HG02973 (cell line): ENCODE data around the gene ADCY5.

Experiments
- ATAC-seq: cut with Tn5 transposase; IDR thresholded peaks from one replicate; pipeline ENCODE4 v1.9.1; 2021; ENCODE audit warnings: moderate library complexity; ENCODE audit not compliant: unreplicated experiment

The ADCY5 gene

GRCh38 chr3:123329636-123330340, 119.1 kb downstream of the ADCY5 start:
- no peak for ATAC-seq

- no peak for ATAC-seq
These were observed 119.8 kb downstream of the ADCY5 start for GRCh38 chr3:123328851-123329635.

GRCh38 chr3:123327956-123328850, 120.7 kb downstream of the ADCY5 start:
- no peak for ATAC-seq

GRCh38 chr3:123327480-123327879, 121.4 kb downstream of the ADCY5 start:
- no peak for ATAC-seq

GRCh38 chr3:123326531-123326930, 122.4 kb downstream of the ADCY5 start:
- ATAC-seq = no peak

GRCh38 chr3:123325766-123326256, 123.1 kb downstream of the ADCY5 start:
- no peak for ATAC-seq

- no peak for ATAC-seq
These were observed 123.8 kb downstream of the ADCY5 start for GRCh38 chr3:123324880-123325765.

- ATAC-seq = no peak
These were observed 125.1 kb downstream of the ADCY5 start for GRCh38 chr3:123323781-123324180.

GRCh38 chr3:123322866-123323265, 126.0 kb downstream of the ADCY5 start:
- no peak for ATAC-seq

GRCh38 chr3:123321806-123322205, 127.1 kb downstream of the ADCY5 start:
- no peak for ATAC-seq

GRCh38 chr3:123320221-123320620, 128.7 kb downstream of the ADCY5 start:
- ATAC-seq = no peak

GRCh38 chr3:123319760-123320159, 129.1 kb downstream of the ADCY5 start:
- no peak for ATAC-seq

- ATAC-seq = no peak
These were observed 130.5 kb downstream of the ADCY5 start for GRCh38 chr3:123318374-123318773.

- ATAC-seq = no peak
These were observed 131.2 kb downstream of the ADCY5 start for GRCh38 chr3:123317716-123318115.

GRCh38 chr3:123315271-123315595, 133.7 kb downstream of the ADCY5 start:
- no peak for ATAC-seq

- no peak for ATAC-seq
These were observed 134.3 kb downstream of the ADCY5 start for GRCh38 chr3:123314359-123315270.

- ATAC-seq = no peak
These were observed 135.0 kb downstream of the ADCY5 start for GRCh38 chr3:123313889-123314288.

GRCh38 chr3:123312331-123313265, 136.3 kb downstream of the ADCY5 start:
- ATAC-seq = no peak
